GM12892 (cell line): Measurements from ENCODE around the gene FBXO44.

ENCODE experiments used
- POLR2A ChIP-seq: IDR thresholded peaks from 2 replicates; pipeline ENCODE4 v1.6.1; 2011; ENCODE audit warnings: low read depth, low read length, control low read depth
- POLR2AphosphoS5 ChIP-seq: IDR thresholded peaks from 2 replicates; pipeline ENCODE4 v1.6.1; 2011; ENCODE audit warnings: low read depth, low read length, control low read depth
- TAF1 ChIP-seq: IDR thresholded peaks from 2 replicates; pipeline ENCODE4 v1.6.1; 2011; ENCODE audit warnings: low read depth, mild to moderate bottlenecking, control low read depth, low read length, borderline replicate concordance

DNA sequence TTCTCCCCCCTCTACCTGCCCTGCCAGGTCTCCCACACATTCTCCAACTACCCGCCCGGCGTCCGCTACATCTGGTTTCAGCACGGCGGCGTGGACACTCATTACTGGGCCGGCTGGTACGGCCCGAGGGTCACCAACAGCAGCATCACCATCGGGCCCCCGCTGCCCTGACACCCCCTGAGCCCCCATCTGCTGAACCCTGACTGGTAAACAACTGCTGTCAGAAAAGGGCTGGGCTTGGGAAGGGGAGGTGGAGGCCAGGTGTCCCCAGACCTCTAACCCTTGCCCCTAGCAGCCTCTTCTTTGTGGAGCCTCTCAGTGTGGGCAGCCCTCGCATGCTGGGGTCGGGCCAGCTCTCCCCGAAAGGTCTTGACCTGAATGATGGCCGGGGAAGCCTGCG is 6.4 kb downstream of the FBXO44 start:
- TF ChIP-seq POLR2A, result no peak
- no peak for TF ChIP-seq POLR2AphosphoS5
- TF ChIP-seq TAF1, result no peak
